ENCODE measurements around the gene ERG. TPM values are rescaled to one million over a fixed set of nuclear protein-coding genes. Genes with fewer than 3 reads are reported as not detected.

The ERG gene
- total RNA-seq, 6 experiments from 2014 or later: 3.1 to 6.4 (median 5.2) TPM

DNA sequence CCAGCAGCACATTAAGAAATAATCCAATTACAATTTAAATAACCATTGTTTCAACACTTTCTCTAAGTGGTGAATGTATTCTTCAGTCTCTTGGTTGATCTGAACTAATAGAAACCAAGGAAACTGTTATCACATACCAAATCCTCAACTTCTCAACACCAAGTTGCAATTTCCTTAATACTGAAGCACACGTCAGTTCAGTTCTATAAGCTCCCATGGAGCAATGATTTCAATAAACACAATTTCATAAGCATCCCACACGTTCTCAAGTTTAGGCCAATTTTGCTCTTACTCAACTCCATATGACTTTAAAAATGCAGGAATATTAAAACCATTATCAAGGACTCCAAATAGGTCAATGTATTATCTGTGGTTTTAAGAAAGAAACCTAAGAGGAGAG lies 5.8 kb upstream of the ERG start:
- no peak for DNase-seq
- H3K27me3 ChIP-seq: no peaks in the 10 kb centered on the region
- H3K36me3 ChIP-seq: no peaks in the 10 kb centered on the region
- H3K27ac ChIP-seq: no peak overlapping the region
- TF ChIP-seq, protein P1, sequence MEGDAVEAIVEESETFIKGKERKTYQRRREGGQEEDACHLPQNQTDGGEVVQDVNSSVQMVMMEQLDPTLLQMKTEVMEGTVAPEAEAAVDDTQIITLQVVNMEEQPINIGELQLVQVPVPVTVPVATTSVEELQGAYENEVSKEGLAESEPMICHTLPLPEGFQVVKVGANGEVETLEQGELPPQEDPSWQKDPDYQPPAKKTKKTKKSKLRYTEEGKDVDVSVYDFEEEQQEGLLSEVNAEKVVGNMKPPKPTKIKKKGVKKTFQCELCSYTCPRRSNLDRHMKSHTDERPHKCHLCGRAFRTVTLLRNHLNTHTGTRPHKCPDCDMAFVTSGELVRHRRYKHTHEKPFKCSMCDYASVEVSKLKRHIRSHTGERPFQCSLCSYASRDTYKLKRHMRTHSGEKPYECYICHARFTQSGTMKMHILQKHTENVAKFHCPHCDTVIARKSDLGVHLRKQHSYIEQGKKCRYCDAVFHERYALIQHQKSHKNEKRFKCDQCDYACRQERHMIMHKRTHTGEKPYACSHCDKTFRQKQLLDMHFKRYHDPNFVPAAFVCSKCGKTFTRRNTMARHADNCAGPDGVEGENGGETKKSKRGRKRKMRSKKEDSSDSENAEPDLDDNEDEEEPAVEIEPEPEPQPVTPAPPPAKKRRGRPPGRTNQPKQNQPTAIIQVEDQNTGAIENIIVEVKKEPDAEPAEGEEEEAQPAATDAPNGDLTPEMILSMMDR (IDR thresholded peaks at IDR 0.05): no peak
- TF ChIP-seq POLR2A (IDR thresholded peaks at IDR 0.05): no peak
- no peaks in the 10 kb centered on the region for H3K9me3 ChIP-seq
- 50% methylated on average over 2 of the region's 2 CpGs for WGBS (ENCODE audit: insufficient coverage, low coverage, low lambda C conversion rate, missing lambda C conversion rate)
- intact Hi-C loops (cut with DNase I): loop anchor here in 1 of 2 donors (10.0 kb wide), 1 partner anchor 641 kb away; no protein-coding TSS in a partner anchor
- no peak overlapping the region for H3K4me3 ChIP-seq
- ATAC-seq: no peak
- H3K4me1 ChIP-seq: peaks cover 0 to 5% (median 0%) of the 10 kb centered on the region in 4 donors

DNA sequence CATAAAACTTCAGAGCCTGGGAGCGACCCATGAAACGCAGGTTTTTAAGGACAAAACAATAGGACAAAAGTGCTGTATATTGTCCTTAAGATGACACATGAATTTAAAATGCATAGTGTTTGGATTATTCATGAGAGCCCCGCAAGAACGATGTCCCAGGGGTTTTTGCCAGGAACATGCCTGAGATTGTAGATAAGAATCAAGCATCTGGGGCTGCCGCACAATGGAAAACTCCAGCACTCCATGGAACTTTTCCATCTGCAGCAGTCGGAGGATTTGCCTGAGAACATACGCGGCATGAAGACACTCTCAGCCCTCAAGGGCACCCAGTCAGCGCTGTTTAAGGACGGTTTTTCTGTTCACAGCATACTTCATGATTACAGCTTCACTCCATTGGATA lies 5.3 kb upstream of the ERG start:
- H3K27me3 ChIP-seq: no peaks in the 10 kb centered on the region
- H3K36me3 ChIP-seq: no peaks in the 10 kb centered on the region
- H3K9me3 ChIP-seq: no peaks in the 10 kb centered on the region
- no peak overlapping the region for H3K27ac ChIP-seq
- intact Hi-C loops (cut with DNase I): loop anchor here in 1 of 2 donors (10.0 kb wide), 1 partner anchor 641 kb away; no protein-coding TSS in a partner anchor
- ATAC-seq: no peak
- TF ChIP-seq, protein P1 (IDR thresholded peaks at IDR 0.05): no peak
- TF ChIP-seq POLR2A (IDR thresholded peaks at IDR 0.05): no peak
- no peak for DNase-seq
- WGBS (ENCODE audit: insufficient coverage, low coverage, low lambda C conversion rate, missing lambda C conversion rate): 73% methylated on average over 6 of the region's 10 CpGs
- peaks cover 0 to 5% (median 0%) of the 10 kb centered on the region in 4 donors for H3K4me1 ChIP-seq
- no peak overlapping the region for H3K4me3 ChIP-seq

DNA sequence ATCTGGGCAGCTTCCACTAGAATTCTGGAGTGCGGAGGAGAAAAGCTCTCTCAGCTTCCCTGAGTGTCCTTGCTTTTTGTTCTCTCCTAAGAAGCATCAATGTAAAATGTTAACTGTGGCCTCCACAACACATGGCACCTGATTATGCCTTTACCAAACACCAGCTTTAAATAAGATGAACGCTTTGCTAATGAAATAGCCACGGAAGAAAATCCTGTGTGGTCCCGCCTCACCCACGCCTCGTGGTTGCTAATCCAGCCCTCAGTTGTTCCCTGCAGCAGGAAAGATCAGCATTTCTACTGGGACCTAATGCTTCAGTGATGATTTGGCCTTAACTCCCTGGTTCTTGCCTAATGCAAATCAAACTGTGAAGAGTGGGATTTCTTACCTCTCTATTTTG lies 1.8 kb upstream of the ERG start:
- no peak for ATAC-seq
- intact Hi-C loops (cut with DNase I): loop anchor here in 1 of 2 donors (10.0 kb wide), 1 partner anchor 645 kb away; no protein-coding TSS in a partner anchor
- no peak for TF ChIP-seq POLR2A (IDR thresholded peaks at IDR 0.05)
- TF ChIP-seq, protein P1 (IDR thresholded peaks at IDR 0.05): no peak
- Histone ChIP-seq H3K9me3 (no peaks in the 10 kb centered on the region), H3K27me3 (no peaks in the 10 kb centered on the region), H3K4me1 (no peaks in the 10 kb centered on the region), H3K27ac (peak overlapping the region in 2 of 3 donors; percentile 17 to 19), H3K36me3 (no peaks in the 10 kb centered on the region), H3K4me3 (no peak overlapping the region)
- DNase-seq: no peak
- WGBS (ENCODE audit: insufficient coverage, low coverage, low lambda C conversion rate, missing lambda C conversion rate): 68% methylated on average over 6 of the region's 6 CpGs

DNA sequence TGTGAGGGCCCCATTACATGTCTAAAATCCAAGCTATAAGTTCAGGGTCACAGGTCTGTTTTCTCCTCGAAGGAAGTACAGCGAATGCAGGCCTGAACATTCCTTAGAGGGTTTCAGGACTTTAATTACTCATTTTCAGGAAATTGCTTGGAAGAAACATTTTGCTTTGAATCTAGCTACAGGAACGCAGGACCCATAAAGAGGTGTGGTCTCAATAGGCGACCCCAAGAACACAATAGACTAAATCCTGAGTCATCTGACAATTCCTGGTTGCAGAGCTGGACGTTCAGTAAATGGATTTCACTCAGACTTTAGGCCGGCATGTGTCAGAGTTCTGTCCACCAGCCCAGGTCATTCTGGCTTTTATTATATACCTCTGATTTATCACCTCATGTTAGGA lies 1.0 kb upstream of the ERG start:
- no peaks in the 10 kb centered on the region for H3K4me1 ChIP-seq
- peak overlapping the region in 2 of 3 donors; percentile 17 to 28 for H3K27ac ChIP-seq
- 50% methylated on average over 6 of the region's 6 CpGs for WGBS (ENCODE audit: insufficient coverage, low coverage, low lambda C conversion rate, missing lambda C conversion rate)
- DNase-seq (no peak), ATAC-seq (peak in 2 of 4 donors; percentile 41 to 55)
- no peaks in the 10 kb centered on the region for H3K36me3 ChIP-seq
- no peaks in the 10 kb centered on the region for H3K9me3 ChIP-seq
- H3K27me3 ChIP-seq: no peaks in the 10 kb centered on the region
- intact Hi-C loops (cut with DNase I): no loop called here
- TF ChIP-seq POLR2A (IDR thresholded peaks at IDR 0.05): no peak
- TF ChIP-seq, protein P1 (IDR thresholded peaks at IDR 0.05): no peak
- H3K4me3 ChIP-seq: no peak overlapping the region
